GM18870 (cell line): ENCODE results near the gene ERBB4.

Experiments
- ATAC-seq: cut with Tn5 transposase; IDR thresholded peaks from one replicate; pipeline ENCODE4 v1.9.1; 2021; ENCODE audit warnings: moderate library complexity; ENCODE audit not compliant: unreplicated experiment

ERBB4 gene

DNA sequence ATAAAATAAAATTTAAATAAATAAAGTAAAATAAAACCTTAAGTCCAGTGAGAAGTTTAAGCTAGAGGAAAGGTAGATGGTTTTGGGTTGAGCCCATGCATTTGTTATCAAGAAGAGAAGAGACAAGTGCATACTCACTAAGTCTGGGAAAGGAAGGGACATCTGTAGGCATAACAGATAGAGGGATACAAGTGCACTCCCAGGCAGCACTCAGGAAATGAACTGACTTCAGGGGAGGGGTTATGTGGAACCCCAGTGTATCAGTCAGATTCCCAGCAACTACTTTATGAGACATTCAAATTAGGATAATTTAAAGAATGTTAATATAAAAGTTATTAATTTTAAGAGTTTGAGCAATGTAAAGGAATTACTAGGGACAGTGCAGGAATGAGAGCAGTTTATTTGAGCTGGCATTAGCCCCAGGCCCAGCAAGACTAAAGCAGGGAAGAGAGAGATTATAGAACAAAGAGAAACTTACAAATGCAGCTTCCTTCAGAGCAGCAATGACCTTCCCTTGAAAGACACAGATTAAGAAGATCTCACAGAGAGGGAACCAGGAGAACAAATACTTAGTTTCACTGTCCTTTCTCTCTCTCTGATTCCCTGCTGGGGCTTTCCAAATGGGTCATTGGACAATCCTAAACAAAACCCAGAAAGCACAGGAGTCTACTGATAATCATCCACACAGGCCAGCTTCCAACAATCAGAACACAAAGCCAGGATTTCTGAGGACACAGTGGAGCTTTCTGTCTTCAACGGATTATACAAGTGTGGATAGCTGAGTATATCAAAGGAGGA, 109.7 kb downstream of the ERBB4 start:
- ATAC-seq: no peak

DNA sequence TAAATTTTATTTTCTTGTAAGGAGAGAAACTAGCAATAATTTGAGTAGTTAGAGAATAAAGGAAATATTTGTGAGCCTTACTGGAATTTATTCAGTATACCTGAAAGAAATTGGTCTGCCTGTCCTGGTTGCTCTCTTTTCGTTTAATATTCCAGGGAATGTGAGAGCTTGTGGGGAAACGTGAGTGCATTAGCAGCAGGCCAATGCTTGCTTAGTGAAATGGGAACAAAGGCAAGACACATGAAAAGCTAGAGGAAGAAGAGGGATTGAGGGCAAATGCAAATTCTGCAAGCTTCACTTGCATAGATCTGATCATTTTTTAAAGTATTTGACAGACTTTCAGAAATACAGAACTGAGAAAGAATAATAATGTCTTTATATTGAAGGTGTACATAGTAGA, 111.0 kb downstream of the ERBB4 start:
- ATAC-seq: no peak

DNA sequence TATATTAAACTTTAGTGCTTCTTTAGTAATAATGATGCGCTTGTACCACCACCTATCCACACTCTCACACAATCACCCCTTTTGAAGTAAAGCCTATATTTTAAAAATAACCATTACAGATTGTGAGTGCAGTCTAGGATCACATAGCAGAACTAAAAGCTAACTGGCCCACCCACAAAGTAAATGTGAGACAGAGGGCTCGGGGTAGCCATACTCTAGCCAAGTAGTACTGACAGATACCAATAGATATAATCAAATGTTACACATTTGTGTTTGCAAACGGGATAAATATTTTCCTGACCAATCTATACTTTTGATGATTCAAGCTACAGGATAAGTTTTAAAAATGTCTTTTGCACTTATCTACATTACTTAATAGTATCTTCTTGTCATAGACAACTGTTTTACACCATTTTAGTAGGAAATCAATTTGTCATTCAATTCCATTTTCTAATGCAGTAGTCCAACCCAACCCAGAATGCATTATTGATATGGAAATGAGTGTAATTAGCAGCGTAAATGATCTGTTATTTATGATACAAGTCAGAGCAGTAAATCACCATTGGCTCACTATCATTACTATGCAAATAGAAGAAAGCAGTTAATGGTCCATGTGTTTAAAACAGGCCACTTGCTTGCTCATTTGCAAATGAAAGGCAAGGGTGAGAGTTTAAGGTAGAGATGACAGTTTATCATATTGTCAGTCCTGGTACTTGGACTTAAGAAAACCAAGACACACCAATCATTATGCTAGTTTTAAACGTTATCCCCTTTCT, 111.8 kb downstream of the ERBB4 start:
- ATAC-seq: no peak

DNA sequence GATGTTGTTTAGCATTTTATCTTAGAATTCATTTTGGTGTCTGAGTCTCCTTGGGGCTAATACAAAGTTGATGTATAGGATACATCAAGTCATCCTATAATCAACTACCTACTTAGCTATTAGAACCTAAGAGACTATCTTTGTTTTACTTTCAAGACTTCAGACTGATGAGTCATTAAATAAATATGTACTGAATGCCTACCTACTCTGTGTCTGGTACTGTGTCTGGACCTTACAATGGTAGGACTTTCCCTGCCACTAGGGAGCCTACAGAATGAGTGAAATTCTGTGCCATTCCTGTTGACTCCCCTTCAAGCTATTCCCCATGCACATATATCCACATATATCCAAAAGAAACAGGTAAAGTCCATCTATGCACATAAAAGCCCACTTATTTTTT, 114.5 kb downstream of the ERBB4 start:
- ATAC-seq: no peak

DNA sequence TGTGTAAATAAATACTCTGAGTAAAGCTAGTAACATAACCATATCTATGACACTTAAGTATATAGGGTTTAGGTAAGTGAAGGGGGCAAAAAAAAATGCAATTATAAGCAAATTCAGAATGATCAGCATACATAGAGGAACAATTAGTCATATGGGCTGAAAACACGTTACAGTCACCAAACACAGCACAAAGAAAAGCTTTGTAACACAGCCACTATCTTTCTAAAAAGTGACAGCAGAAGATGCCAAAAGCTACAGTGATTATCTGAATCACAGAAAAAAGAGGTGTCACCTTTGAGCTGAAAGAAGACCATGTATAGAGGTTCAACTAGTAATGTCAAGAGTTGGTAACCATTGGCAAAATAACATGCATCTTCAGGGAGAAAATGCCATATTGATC, 115.5 kb downstream of the ERBB4 start:
- ATAC-seq: no peak

DNA sequence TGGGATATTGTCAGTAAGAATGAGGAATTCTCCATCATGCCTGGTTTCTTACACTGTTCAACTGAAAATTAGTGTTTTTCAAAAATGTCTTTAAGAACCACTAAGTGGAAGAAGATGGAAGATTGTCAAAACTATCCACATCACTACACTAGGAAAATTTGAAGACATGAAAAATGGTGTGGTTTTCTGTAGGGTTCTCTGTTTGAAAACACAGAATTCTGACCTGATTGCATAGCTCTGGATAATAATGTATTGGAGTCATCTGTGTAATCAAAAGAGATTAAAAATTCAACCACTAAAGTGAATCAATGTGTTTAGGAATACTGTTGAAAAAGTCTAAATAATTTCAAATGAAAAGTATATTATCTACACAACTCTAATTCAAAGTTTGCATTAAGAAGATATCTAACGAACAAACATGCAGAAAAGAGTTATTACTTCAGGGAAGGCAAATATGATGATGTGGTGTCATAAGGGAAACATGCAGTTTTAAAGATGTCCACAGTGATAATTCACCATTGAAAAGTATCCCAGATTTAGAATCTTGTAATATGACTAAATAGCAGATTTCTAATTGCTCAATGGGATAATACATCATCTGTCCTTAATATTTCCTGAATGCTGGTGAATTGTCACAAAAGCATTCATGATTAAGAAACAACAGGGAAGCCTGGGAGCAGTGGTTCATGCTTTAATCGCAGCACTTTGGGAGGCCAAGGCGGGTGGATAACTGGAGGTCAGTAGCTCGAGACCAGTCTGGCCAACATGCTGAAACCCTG, 116.9 kb downstream of the ERBB4 start:
- ATAC-seq: no peak

DNA sequence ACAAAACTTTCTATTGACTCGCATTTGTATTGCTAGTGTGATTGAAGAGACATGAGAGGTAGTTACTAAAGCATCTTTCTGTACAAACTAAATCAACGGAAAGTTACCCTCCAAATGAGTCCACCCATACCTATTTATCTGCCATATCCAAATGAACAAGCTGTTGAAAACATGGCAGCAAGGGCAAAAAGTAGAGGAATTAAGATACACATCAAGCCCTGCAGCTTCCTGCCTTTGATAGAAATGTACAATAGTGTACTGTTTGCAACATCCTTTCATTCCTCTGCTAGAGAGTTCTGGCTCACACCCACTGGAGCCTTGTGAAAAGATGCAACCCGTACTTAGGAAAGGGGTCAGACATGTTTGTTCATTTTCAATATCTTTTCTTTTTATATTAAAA, 122.5 kb downstream of the ERBB4 start:
- ATAC-seq: no peak

DNA sequence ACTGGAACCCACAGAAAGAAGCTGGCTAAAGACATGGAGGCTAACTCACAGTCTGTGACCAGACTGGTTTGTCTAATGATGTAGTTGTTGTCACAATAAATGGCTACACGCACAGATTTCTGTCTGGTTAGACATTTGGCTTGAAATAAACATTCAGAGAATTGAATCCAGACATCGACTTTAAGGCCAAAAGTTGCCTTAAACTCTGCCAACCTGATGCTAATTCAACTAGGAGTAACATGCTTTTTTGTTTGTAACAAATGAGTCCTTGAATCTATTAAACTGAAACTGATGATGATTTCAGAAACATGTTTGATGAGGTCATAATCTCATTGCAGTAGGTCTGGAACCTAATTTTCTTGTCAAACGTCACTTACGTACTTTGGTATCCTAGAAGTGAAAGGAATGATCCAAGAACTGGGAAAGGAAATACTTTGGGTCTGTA, 123.8 kb downstream of the ERBB4 start:
- no peak for ATAC-seq

DNA sequence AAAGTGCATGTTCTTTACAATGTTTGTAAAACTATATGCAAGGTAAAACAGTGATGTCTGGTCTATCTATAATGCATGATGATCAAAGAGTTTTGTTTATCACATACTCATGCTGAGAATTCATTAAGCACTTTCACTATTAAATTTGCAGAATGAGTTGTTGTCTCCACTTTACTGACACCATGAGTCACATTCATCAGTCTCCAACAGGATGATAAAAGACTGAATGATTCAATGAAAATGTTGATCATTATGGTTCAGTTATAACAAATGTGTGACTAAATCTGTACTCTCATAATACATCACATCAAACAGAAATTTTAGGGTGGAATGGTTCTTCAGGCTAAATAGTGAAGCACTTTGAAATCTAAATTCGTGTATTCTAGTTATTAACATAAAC, 129.0 kb downstream of the ERBB4 start:
- ATAC-seq: no peak

DNA sequence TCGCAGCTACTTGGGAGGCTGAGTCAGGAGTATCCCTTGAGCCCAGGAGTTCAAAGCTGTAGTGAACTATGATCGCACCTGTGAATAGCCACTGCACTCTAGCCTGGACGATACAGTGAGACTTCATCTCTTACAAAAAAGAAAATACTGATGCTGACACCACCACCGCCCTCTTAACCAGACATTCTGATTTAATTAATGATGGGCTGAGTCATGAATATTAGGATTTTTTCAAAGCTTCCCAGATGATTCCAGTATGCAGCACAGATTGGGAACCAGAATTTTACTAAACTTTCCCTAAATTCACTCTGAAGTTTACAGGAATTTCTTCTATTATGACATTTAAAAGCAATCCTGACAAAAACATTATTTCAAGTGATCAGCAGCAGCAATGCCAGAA, 130.1 kb downstream of the ERBB4 start:
- no peak for ATAC-seq

DNA sequence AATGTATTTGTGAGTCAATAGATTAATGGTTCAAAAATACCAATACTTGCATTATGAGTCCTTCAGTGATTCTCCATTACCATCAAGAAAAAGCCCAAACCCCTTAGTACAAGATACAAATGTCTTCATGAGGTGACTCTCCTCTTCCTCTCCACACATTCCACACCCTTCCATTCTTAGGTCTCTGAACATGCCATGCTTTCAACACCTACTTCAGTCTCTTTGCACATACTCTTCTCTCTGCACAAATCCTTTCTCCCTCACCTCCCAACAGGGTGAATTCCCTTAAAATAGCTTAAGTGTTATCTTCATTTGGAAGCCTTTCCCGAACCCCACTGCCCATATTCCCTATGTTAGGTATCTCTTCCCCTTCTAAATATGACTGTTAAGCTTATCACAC, 131.9 kb downstream of the ERBB4 start:
- ATAC-seq: no peak

DNA sequence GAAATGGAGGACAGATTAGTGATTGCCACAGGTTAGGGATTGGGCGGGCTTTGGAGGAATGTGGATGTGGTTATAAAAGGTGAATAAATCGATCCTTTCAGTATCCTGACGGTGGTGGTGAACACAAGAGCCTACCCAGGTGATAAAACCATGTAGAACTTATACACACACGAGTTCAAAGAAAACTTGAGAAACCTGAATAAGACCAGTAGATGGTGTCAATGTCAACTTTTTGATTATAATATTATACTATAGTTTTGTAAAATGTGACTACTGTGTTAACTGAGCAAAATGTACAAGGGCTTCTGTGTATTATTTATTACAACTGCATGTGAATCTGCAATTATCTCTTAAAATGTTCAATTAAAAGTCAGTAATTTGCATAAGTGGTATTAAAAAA, 136.3 kb downstream of the ERBB4 start:
- ATAC-seq: no peak

DNA sequence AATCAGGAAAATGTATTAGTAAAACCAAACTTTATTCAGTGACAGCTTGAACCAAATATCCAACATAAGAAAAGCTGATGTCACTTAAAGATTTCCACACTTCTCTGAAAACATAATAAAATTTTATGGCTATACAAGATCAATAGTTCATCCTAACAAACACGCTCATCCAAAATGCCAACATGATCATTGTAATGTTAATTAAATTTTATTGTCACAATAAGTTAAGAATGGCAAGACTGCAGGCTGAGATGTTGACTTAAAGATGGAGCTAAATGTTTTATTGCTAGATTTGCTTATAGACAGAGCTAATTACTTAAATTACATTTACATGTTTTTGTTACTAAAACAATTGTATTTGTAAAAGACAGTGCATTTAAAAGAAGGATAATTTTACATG, 140.3 kb downstream of the ERBB4 start:
- no peak for ATAC-seq

DNA sequence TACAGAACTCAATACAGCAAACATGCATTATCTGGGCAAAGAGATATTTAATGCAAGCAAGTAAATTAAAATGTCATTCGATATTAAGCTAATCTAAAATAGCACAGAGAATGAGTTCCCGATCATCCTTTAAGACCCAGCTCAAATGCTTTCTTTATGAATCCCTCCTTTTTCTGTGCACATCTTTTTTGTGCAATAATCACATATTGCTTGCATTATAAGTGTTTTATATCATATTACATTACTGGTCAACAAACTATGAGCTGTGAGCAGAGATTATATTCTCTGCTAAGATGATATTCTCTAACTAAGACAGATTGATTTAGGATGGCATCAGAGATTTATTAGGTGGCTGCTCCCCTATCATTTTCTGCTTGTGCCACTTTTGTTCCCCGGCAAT, 146.1 kb downstream of the ERBB4 start:
- no peak for ATAC-seq

DNA sequence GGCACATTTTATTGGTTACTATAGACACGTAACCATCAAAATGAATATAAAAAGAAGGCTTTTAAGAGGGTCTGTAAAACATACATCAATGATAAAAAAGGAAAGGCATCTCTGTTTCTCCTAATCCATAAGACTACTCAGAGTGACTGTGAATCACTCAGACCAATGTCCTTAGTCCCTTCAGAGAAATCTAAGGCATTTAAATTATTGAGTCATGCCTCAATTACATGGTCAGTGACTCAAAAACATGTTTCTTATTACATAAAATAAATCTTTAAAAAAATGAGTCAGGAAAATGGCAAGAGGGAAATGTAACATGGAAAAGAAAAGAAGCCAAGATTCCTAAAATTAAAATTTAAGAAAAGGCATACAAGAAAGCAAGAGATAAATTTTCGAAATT, 146.6 kb downstream of the ERBB4 start:
- ATAC-seq: no peak

DNA sequence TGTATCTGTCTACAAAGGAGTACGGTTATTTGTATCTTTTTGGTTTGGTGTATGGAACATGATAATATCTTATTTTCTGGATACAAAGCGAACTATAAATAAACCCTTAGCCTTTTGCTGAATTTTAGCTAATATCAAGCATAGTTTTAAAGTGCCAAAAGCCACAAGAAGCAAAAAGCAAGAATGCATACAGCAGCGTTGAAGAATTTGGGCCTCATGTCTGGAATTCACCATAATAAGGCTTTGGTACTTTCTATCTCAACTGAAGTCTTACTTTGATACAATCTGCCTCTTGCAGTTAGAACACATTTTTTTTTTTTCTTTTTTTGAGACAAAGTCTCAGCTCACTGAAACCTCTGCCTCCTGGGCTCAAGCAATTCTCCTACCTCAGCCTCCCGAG, 151.5 kb downstream of the ERBB4 start:
- no peak for ATAC-seq

DNA sequence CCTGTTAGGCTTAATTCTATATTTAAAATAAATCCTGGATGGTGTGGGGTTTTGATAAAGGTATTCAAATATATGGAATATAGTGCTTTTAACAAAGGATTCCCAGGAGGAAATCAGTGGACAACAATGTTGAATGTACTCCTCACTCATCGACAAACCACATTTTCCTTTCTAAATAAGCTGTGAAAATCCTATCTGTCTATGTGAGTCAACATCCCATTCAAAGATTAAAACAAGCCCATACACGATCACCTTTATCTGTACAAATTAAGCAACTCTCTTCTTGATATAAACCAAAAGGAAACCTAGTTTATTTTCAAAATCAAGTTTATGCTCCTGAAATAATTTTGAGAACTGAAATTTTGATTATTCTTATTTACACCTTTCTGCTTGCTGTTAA, 153.4 kb downstream of the ERBB4 start:
- ATAC-seq: no peak

DNA sequence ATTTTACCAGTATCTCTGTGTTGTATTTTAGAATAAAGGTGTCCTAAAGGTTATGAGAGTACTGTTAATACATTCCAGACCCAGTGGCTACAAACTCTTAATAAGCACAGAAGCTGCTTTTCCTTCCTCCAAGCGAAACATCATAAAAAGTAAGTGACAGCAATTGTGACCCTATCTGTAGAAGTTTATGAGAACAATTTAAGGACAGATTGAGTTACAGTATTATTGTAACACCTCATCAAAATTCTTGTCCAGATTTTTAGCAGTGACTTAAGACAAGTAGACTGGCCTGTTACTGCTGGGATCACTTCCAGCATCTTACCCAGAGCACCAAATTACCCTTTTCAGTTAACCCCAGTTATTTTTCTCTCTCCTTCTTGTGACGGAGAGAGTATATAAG, 154.6 kb downstream of the ERBB4 start:
- ATAC-seq: no peak

DNA sequence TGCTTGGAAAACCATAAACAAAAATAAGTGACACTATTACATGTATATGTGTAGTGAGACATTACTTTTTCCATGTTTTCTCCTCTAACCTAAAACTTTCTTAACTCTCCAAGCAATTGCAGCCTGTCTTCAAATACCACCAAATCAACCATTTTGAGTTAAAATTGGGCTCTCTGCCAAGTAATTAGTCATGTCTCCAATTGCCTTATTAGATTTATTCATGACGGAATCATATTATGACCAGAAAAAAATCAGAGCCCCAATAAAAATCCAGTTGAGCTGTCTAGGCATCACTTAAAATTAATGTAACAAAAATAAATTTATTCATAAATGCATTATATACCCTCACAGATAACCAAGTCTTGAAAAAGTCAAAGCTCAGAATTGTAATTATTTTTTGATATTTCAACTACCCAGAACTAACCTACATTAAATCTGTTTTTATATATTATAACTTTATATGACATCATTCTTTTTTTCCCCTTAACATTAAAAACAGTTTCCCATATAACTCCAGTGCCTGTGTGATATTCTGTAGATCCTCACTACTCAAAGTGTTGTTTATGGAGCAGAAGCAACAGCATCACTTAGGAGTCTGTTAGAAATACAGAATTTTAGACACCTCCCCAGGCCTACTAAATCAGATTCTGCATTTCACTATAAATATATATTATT, 157.0 kb downstream of the ERBB4 start:
- ATAC-seq: no peak

DNA sequence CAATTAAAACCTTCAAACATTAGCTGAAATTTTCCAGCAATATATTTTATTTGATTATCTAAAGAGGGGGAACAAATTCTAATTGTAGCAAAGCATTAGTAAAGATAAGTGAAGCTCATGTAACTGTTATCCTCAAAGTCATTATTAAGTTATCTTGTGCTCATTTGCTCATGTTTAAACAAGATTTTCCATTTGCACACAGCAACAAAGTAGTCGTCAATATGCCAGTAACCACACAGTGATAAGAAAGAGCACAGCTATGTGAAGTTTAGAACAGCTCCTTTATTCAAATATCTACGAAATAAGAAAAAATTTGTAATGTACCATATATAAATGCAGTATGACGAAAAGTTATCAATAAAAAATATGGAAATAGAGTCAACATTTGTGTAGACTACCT, 159.5 kb downstream of the ERBB4 start:
- no peak for ATAC-seq

DNA sequence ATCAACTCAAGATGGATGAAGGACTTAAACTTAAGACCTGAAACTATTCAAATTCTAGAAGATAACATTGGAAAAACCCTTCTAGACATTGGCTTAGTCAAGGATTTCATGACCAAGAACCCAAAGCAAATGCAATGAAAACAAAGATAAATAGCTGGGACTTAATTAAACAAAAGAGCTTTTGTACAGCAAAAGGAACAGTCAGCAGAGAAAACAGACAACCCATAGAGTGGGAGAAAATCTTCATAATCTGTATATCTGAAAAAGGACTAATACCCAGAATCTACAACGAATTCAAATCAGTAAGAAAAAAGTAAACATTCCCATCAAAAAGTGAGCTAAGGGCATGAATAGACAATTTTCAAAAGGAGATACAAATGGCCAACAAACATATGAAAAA, 171.2 kb downstream of the ERBB4 start:
- ATAC-seq: no peak
